Measurements from ENCODE around the gene SLC7A8. TPM values are rescaled to one million over a fixed set of nuclear protein-coding genes. Genes with fewer than 3 reads are reported as not detected.

Gene SLC7A8
- total RNA-seq, 2 experiments from 2014 or later: 0.73 to 0.80 TPM

DNA sequence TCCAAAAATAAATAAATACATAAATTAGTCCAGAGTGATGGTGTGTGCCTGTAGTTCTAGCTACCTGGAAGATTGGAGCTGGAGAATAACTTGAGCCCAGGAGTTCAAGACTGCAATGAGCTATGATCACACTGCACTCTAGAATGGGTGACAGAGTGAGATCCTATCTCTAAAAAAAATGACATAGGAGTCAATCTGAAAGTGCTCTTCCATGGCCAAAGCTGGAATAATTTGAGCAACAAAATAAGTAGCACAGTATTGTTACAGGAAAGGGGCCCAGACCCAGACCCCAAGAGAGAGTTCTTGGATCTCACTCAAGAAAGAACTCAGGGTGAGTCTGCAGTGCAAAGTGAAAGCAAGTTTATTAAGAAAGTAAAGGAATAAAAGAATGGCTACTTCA lies 24.9 kb upstream of the SLC7A8 start:
- Mint-ChIP-seq H3K27ac (no peak overlapping the region), H3K36me3 (ENCODE audit: low read depth) (no peaks in the 10 kb centered on the region), H3K4me1 (ENCODE audit: low read depth) (no peaks in the 10 kb centered on the region), H3K9me3 (no peaks in the 10 kb centered on the region), H3K4me3 (no peak overlapping the region), H3K27me3 (peaks cover 44% of the 10 kb centered on the region)
- Histone ChIP-seq H3K4me3 (ENCODE audit: low read length) (no peak overlapping the region), H3K4me1 (ENCODE audit: insufficient read depth, low read length) (no peaks in the 10 kb centered on the region), H3K9me3 (ENCODE audit: control insufficient read depth in 1 of 2, insufficient read depth in 1 of 2, low read length in 2 of 2) (no peaks in the 10 kb centered on the region), H3K27ac (ENCODE audit: low read depth in 1 of 2, low read length in 2 of 2) (no peak overlapping the region), H3K27me3 (ENCODE audit: control insufficient read depth in 1 of 2, insufficient read depth in 2 of 2, low read length in 2 of 2) (peaks cover under 1 to 8% of the 10 kb centered on the region in 2 experiments), H3K36me3 (ENCODE audit: insufficient read depth, low read length) (no peaks in the 10 kb centered on the region)
- TF ChIP-seq, protein P1, sequence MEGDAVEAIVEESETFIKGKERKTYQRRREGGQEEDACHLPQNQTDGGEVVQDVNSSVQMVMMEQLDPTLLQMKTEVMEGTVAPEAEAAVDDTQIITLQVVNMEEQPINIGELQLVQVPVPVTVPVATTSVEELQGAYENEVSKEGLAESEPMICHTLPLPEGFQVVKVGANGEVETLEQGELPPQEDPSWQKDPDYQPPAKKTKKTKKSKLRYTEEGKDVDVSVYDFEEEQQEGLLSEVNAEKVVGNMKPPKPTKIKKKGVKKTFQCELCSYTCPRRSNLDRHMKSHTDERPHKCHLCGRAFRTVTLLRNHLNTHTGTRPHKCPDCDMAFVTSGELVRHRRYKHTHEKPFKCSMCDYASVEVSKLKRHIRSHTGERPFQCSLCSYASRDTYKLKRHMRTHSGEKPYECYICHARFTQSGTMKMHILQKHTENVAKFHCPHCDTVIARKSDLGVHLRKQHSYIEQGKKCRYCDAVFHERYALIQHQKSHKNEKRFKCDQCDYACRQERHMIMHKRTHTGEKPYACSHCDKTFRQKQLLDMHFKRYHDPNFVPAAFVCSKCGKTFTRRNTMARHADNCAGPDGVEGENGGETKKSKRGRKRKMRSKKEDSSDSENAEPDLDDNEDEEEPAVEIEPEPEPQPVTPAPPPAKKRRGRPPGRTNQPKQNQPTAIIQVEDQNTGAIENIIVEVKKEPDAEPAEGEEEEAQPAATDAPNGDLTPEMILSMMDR (IDR thresholded peaks at IDR 0.05): no peak
- intact Hi-C loops (cut with DNase I, micrococcal nuclease): no loop called here
- ChIA-PET CTCF (no interaction called here), POLR2A (no interaction called here)
- ATAC-seq (ENCODE audit: poor library complexity) (no peak), DNase-seq (no peak)

DNA sequence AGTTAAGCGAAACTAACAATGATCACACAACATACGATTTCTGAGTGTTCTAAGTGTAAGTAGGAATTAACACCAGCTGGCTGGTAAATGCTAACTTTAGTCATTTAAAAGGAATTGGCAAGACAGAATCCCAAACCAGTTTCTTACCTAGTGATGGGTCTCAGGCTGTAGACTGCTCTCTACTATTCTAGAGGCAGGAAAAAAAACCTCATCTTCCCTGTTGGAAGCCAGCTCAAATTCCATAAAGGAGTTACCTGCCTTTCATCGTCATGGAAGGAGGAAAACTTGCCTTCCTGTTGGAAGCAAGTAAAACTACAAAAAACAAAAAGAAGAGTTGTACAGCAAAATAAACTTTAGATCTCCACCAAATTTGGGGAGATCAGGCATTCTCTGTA lies 23.7 kb upstream of the SLC7A8 start:
- POLR2A ChIA-PET: no interaction called here
- no peaks in the 10 kb centered on the region for H3K9me3 ChIP-seq (ENCODE audit: control insufficient read depth in 1 of 2, insufficient read depth in 1 of 2, low read length in 2 of 2)
- Mint-ChIP-seq H3K4me1 (ENCODE audit: low read depth) (no peaks in the 10 kb centered on the region), H3K36me3 (ENCODE audit: low read depth) (no peaks in the 10 kb centered on the region), H3K9me3 (no peaks in the 10 kb centered on the region), H3K4me3 (no peak overlapping the region), H3K27ac (no peak overlapping the region), H3K27me3 (peaks cover 43% of the 10 kb centered on the region)
- TF ChIP-seq, protein P1 (IDR thresholded peaks at IDR 0.05): no peak
- no peak for ATAC-seq (ENCODE audit: poor library complexity)
- no peak for DNase-seq
- no peaks in the 10 kb centered on the region for H3K36me3 ChIP-seq (ENCODE audit: insufficient read depth, low read length)
- CTCF ChIA-PET: no interaction called here
- H3K27ac ChIP-seq (ENCODE audit: low read depth in 1 of 2, low read length in 2 of 2): no peak overlapping the region
- H3K4me3 ChIP-seq (ENCODE audit: low read length): no peak overlapping the region
- intact Hi-C loops (cut with DNase I, micrococcal nuclease): no loop called here
- peaks cover 0 to 8% of the 10 kb centered on the region in 2 experiments for H3K27me3 ChIP-seq (ENCODE audit: control insufficient read depth in 1 of 2, insufficient read depth in 2 of 2, low read length in 2 of 2)
- H3K4me1 ChIP-seq (ENCODE audit: insufficient read depth, low read length): no peaks in the 10 kb centered on the region

DNA sequence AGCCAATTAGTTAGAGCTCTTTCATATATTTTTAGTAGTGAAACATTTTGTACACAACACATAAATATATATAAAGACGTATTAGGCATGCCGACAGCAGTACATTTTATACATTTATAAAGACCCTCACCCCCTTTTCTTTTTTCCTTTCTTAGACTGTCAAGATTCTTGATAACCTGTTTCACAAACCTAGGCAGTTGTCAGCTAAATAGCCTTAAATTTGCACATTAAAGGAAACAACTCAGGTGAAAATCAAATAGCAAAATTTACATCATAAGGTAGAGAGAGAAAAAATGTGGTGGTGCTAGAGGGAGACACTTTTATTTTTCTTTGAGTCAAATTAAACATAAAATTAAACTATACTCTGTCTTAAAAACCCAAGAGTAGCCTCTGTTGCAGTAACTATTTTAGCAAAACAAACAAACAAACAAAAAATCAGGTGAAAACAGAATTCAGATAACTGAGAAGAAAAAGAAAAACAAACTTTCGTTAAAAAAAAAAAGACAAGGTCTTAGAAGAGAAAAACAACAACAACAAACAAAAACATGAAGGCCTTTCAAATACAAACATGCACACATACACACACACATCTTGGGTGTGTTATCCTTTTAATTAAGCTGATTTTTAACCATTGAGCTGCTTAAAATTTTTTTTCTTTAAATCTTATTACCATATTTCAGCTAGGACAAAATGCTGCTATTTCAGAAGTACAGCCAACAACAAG lies 23.1 kb upstream of the SLC7A8 start:
- no peak for ATAC-seq (ENCODE audit: poor library complexity)
- no peak for DNase-seq
- H3K27ac ChIP-seq (ENCODE audit: low read depth in 1 of 2, low read length in 2 of 2): no peak overlapping the region
- no peaks in the 10 kb centered on the region for H3K4me1 Mint-ChIP-seq (ENCODE audit: low read depth)
- H3K27me3 Mint-ChIP-seq: peaks cover 40% of the 10 kb centered on the region
- intact Hi-C loops (cut with DNase I, micrococcal nuclease): no loop called here
- no peak overlapping the region for H3K4me3 Mint-ChIP-seq
- ChIA-PET POLR2A (no interaction called here), CTCF (no interaction called here)
- H3K36me3 Mint-ChIP-seq (ENCODE audit: low read depth): no peaks in the 10 kb centered on the region
- H3K27me3 ChIP-seq (ENCODE audit: control insufficient read depth in 1 of 2, insufficient read depth in 2 of 2, low read length in 2 of 2): peaks cover 0 to 8% of the 10 kb centered on the region in 2 experiments
- TF ChIP-seq, protein P1 (IDR thresholded peaks at IDR 0.05): no peak
- no peak overlapping the region for H3K4me3 ChIP-seq (ENCODE audit: low read length)
- H3K9me3 Mint-ChIP-seq: no peaks in the 10 kb centered on the region
- no peaks in the 10 kb centered on the region for H3K9me3 ChIP-seq (ENCODE audit: control insufficient read depth in 1 of 2, insufficient read depth in 1 of 2, low read length in 2 of 2)
- H3K27ac Mint-ChIP-seq: no peak overlapping the region
- H3K4me1 ChIP-seq (ENCODE audit: insufficient read depth, low read length): no peaks in the 10 kb centered on the region
- H3K36me3 ChIP-seq (ENCODE audit: insufficient read depth, low read length): no peaks in the 10 kb centered on the region
